HepG2 (cell line): Measurements from ENCODE around the gene HCK.

Experiments used
- ESRRA ChIP-seq: sonication (generic); formaldehyde crosslinking; IDR thresholded peaks from 2 replicates; pipeline ENCODE4 v1.5.1; 2020; ENCODE audit warnings: mild to moderate bottlenecking, low read depth, missing genetic modification reagents
- FOXM1 ChIP-seq: sonication (generic); formaldehyde crosslinking; IDR thresholded peaks from 2 replicates; pipeline ENCODE4 v1.5.0; 2020; ENCODE audit warnings: missing genetic modification reagents
- POLR2AphosphoS5 ChIP-seq: IDR thresholded peaks from 2 replicates; pipeline ENCODE4 v1.6.1; 2012; ENCODE audit warnings: low read depth, low read length
- ZNF253 ChIP-seq: sonication (generic); formaldehyde crosslinking; IDR thresholded peaks from 2 replicates; pipeline ENCODE4 v1.8.0; 2022; ENCODE audit warnings: mild to moderate bottlenecking, missing genetic modification reagents, borderline replicate concordance
- ZNF260 ChIP-seq: sonication (generic); formaldehyde crosslinking; IDR thresholded peaks from 2 replicates; pipeline ENCODE4 v1.4.0; 2020; ENCODE audit warnings: missing genetic modification reagents, low read depth, mild to moderate bottlenecking, borderline replicate concordance
- ZNF670 ChIP-seq: sonication (generic); formaldehyde crosslinking; IDR thresholded peaks from 2 replicates; pipeline ENCODE4 v1.8.0; 2022; ENCODE audit warnings: mild to moderate bottlenecking, missing genetic modification reagents, borderline replicate concordance

DNA sequence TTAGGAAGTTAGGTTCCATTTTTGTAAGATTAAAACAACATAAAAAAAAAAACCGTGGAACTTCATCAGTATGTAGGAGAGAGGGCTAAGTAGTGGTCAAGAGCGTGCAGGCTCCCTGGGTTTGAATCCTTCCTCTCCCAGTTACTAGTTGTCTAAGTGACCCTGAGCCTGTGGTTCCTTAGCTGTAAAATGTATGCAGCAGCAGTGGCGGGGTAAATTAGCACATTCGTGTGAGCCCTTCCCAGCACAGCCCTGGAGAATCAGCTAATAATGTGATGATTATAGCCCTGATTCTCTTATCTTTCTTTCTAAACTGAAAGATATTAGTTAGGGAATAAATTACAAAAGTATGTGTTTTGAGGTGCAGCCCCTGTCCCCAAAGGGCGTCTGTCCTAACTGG lies 90.0 kb downstream of the HCK start:
- TF ChIP-seq ZNF260 (no peak), ZNF253 (CRISPR knock-in tag) (no peak), POLR2AphosphoS5 (no peak), ESRRA (no peak), ZNF670 (CRISPR knock-in tag) (no peak), FOXM1 (CRISPR knock-in tag) (no peak)
